ENCODE data around the gene MSH2.
"Not testable (repeated sequence)": the region's sequence is repeated elsewhere in the genome, so short reads cannot be mapped to it uniquely, and the experiment has no call there.

The MSH2 gene

DNA sequence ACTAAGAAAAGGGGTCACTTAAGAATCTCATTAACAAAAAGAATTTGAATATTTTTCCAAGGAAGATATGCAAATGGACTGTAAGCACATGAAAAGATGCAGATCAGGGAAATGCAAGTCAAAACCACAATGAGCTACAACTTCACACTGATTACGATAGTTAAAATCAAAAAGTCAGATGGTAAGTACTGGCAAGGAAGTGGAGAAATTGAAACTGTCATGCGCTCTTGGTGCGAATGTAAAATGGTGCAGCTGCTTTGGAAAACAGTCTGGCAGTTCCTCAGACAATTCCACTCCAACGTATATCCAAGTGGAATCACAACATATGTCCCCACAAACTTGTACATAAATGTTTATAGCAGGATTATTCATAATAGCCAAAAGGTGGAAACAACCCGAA lies 81.4 kb downstream of the MSH2 start:
- DNase-seq (ENCODE audit: low read depth): no peak

DNA sequence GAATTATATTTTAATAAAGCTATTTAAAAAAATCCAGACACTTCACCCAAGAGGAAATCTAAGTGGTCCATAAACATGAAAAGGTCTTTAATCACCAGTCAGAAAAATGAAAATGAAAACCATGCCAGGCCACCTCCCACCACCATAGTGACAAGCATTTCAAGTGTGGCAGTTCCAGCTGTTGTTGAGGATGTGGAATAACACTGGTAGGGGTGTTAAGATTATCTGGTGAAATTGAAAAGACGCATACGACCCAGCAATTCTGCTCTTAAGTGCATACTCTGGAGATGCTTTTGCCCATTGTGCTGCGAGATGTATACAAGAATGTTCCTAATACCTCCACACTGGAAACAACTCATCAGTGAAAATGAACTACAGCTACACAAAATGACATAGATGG lies 82.2 kb downstream of the MSH2 start:
- no peak for DNase-seq (ENCODE audit: low read depth)

DNA sequence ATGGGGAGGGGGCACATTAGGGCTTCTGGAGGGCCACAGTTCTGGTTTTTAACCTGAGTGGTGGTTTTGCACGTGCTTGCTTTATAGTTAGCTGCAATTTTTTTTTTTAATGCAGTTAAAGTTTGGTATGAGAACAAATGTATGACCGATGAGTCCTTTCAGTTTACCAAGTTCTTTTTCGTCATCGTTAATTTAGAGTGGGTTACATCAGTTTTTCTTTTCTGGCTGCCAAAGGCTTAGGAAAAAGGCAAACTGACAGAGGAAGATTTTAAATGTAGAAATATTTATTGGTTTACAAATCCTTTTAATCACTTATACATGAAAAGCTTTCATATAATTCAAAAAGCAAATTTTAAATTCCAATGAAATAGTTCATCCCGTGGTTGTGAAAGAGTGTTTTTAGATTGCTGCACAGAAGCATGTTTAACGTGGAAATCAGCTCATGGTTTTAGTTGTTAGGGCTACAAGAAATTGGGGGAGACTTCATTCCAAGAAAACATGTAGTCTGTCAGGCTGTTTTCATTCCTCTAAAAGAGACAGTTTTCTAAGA lies 82.9 kb downstream of the MSH2 start:
- no peak for DNase-seq (ENCODE audit: low read depth)

DNA sequence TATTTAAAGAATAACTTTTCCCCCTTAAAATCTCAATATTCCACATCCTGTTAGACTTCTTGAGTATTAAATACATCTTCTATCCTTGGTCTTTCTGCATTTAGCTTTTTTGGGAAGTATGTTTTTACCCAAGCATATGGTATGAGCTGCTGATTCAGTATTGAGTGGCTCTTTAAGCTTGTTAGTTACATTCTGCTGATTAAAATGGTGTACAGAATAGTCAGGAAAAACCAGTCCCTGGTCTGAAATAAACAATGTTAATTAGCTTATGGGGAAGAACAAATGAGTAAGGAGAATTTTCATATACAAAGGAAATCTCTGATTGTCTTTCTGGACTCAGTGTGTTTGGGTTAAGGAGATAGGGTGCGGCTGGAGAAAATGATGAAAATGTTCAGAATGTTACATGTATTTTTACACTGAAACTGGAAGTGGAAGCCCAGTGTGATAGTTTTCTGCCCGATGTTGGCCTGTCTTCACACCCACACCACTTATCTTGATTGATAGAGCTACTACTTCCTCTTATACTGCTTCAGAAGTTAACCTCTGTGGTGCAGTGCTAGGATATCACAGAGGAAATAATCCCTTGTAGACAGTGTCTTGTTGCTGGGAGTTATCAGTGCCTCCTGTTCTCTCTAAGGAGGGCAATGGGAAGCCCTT lies 84.0 kb downstream of the MSH2 start:
- DNase-seq (ENCODE audit: low read depth): no peak

DNA sequence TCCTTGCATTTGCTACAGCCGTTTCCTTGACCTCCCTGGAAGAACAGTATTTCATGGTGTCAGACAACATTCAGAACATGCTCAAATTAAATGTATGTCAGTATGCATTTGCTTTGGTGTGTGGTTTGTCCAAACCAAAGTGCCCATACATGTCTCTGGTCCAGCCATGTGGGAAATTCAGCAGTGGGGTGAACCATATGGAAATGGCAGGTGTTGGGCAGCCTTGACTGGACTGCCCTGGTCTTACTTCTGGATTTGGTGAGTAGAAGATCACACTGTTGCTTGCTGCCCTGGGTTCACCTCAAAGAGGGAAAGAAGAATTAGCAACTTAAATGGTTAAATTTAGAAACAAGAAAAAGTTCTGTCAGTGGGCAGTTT lies 84.5 kb downstream of the MSH2 start:
- no peak for DNase-seq (ENCODE audit: low read depth)

DNA sequence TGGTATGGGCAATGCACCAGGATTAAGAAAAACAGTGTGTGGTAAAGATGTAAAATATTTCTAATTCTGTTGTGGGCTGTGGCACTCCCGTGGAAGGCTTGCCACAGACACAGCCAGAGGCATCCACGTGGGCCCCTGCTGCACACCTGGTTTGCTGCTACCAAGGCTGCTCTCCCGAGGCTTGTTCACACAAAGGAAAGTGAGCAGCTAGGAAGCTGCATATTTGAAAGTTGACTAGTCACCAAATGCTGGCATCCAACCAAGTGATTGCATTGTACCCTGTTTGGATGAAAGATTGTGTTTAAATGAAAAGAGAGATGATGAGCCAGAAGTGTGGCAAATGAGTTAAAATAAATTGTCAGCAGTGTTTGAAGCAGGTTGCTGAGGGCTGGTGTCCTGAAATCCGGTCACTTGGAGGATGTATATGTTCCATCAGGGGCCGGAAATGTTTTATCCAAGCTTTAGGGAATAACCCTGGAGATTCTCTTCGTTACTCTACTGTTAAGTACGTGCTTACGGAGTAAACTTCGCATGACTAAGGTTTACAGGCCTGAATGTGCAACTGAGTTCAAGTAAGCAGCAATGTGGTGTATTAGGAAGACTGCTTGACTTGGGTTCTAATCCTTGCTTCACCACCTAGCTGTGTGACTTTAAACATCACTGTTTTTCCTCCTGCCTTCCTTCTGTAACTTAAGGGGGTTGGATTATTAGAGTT lies 86.1 kb downstream of the MSH2 start:
- peak; percentile 90 for DNase-seq (ENCODE audit: low read depth)

DNA sequence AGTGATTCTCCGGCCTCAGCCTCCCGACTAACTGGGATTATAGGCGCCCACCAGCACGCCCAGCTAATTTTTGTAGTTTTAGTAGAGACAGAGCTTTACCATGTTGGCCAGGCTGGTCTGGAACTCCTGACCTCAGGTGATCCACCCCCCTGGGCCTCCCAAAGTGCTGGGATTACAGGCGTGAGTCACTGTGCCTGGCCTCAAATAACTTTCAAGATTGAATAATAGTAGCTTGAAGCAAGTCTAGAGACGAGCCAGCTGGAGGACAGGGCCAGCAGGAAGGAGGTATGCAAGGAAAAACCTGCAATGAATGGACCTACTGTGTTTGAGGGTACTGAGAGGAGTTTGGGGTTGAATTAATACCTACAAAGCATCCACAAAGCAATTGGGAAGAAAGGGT lies 87.5 kb downstream of the MSH2 start:
- DNase-seq (ENCODE audit: low read depth): peak; percentile 20

DNA sequence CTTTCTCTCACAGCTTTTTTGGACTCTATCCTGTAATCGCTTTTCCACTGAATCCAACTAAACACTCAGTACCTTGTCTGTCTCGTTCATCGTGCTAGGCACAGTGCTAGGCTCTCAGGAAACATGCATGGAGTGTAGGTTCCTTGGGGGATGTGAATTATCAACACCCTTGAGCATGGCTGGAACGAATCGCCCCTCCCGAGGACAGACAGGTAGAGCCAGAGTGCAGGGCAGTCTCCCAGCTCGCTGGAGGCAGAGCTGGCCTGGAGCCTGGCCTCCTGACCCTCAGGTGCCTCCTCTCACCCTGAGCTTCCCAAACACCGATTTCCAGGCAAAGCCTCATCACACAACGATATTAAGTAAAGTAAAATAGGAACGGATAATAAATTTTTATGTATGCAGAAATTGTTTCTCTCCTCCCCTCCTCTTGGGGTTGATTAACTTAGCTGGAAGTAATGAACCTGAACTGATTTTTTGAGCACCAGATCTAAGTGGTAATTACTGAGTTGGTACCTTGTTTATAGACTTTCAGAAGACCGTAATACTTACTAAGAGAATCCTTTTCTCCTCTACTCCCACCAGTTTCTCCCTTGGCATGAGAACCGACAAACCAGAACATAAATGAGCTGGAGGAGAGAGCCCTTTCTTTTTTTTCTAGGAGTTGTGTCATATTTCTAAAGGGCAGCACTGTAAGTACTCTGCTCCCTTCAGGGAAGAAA lies 90.5 kb downstream of the MSH2 start:
- DNase-seq (ENCODE audit: low read depth): no peak

DNA sequence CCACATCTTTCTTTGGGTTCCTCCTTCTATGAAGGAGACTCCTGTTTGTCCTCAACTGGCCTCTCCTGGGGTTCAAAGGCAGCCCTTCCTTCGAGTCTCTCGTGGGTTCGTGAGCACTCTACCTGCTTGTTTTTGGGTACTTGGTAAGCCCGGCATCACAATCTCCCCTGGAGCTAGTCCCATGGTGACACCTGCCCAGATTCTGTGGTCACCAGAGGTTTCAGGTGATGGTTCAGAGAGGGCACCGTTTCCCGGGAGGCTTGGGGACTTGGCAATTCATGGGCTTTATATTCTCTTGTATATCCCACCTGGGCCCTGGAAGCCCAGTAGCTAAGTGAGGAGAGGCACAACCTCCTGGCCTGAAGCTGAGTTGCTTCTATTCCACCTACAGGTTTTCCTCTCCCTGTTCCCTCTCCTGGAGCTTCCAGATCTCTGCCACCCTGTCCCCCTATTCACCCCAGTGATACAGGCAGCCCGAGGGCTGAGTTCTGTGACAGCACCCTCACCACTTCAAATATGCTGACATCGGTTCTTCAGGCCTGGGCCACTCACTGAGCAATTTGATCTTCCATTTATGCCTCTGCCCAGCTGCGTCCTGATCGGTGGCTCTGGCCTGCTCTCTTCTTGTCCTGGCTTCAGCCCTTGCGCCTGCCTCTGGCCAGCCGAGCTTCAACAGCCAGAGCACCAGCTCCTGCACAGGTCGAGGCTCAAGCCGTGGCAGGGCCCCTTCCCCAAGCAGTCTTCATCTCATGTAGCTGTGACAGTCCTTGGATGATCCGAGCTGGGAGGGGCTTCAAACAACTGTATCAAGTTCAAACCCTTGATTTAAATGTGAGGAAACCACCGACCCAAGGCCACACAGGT lies 91.5 kb downstream of the MSH2 start:
- DNase-seq (ENCODE audit: low read depth): no peak

DNA sequence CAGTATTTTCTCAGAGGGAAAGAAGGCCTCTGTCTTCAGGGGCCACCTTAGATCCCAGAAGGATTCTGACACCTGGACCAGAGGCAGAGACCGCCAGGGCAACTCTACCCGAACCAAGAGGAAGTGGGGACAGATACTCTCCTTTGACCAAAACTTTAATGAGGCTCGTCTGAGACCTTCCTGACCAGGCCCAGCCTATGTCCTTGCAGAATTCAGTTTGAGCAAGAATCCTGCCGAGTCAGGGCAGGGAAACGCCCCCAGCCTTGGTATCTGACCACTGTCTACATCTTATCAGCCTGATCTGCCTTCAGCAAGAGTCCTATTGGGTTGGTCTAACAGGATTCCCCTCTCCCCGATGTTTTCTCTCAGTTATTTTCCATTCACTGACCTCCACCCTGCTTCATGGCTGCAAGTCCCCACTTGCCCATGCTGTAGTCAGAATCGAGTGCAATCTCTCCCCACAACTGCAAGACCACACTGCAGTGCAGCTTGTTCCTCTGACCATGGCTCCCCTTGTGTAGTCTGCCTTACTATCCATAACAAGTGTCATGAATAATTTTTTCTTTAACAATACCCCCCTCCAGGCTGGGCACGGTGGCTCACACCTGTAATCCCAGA lies 95.0 kb downstream of the MSH2 start:
- no peak for DNase-seq (ENCODE audit: low read depth)

DNA sequence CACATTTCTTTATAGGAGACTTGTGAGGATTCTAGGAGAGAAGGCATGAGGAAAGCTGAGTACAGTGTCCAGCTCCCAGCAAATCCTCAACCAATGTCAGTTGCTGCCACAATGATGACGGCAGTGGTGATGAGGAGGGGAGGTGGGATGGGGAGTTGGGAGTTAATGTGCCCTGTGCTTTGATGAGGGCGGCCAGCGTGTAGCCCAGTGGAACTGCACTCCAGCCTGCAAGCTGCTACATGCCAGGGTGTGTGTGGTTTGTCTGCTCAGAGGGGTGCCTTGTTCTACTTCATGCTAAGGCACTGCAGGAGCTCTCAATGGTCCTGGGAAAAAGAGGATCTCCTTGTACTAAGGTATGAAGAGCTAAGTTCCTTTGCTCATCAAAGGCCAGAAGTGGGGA lies 96.1 kb downstream of the MSH2 start:
- DNase-seq (ENCODE audit: low read depth): no peak

DNA sequence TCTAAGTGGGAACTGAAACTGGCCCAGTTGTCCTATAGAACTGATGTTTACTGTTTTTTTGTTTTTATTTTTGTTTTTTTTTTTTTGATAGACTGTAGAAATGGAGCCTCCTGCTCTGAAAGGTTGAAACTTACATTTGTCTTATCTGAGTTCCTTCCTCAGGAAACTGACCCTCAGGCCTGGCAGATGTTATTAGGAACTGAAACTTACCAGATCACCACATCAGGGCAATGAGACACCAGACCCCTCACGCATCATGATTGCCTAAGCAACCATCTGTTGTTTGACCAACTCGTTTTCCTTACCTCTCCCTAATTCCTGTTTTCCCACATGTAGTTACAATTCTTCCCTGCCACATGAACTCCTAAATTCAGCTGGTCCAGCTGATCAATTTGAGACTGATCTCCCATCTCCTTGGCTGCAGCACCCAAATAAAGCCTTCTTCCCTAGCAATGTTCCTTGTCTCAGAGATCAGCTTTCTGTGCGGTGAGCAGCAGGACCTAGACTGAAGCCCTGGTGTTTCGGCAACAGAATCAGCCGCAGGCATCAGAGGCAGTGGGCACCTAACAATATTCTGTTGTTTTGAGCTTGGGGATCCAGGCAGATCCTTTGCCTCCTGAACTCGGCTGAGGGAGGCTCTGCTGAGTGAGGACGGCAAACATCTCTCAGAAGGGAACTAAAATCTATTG lies 96.8 kb downstream of the MSH2 start:
- no peak for DNase-seq (ENCODE audit: low read depth)

DNA sequence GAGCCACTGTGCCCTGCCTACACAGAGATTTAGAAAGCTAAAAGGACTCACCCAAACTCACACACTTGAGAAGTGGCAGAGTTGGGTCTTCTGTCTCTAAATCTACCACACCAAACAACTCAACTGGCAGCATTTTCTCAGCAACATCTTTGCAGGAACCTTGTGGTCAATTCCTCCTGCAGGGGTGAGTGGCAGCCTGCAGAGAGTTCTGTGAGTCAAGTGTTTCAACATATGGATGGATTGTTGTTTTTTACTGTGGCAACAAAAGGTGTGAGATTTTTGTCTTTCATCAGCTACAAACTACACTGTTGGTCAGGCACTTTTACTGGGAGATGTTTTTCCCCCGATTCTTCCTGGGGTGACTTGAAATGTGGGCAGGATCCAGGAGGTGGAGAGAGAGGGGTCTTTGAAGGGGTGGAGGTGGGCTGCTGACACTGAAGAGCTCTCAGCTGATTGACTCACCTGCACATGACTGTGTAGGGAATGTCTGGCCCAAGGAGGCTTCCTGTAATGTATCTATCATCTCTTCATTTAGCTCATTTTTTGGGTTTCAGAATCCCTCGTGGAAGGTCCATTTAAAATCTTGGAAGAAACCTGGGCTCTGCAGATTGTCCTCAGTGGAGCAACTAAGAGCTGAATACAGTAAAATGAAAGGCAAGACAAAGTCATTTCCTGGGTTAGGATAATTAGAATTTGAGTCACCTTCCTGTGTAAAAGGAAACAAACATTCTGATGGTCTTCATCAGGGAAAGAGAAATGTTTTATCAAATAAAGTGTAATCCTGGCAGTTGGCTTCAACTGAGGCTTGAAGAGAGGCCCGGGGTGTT lies 98.6 kb downstream of the MSH2 start:
- peak; percentile 86 for DNase-seq (ENCODE audit: low read depth)

DNA sequence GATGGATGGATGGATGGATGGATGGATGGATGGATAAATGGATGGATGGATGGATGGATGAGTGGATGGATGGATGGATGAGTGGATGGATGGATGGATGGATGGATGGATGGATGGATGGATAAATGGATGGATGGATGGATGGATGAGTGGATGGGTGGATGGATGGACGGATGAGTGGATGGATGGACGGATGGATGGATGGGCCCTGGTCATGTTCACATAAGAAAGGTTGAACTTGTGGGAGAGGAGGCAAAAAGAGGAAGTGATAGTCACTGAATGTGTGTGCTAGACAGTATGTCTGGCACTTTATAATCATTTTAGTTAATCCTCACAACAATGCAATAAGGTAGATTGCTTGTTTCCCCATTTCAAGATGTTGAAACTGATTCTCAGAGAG lies 99.5 kb downstream of the MSH2 start:
- not testable (repeated sequence) for DNase-seq (ENCODE audit: low read depth)

DNA sequence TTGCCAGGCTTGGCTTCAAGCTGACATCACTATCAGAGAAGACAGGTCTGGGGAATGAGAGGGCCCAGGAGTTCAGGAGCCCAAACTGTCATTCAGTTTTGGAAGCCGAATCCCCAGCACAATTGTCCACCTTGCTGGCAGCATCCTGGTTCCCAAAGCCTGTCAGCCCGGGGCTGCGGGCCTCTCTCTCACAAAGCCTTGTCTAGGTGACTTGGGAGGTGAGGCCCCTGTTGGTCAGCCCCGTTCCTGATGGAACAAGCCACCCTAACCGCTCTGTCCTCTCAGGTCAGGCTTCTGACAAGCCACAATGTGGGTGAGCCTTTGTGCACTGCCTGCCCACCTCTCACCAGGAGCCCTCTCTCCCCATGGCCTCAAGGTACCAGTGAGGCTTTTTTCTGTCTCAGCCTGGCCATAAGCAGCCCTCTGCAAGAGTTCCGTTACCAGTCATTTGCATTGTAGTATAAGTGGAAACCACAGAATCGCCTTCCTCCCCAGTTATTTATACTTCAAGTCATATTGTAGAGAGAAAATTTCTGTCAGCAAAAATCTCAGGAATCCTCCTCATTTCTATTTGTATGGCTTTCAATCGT lies 100.6 kb downstream of the MSH2 start:
- DNase-seq (ENCODE audit: low read depth): no peak

DNA sequence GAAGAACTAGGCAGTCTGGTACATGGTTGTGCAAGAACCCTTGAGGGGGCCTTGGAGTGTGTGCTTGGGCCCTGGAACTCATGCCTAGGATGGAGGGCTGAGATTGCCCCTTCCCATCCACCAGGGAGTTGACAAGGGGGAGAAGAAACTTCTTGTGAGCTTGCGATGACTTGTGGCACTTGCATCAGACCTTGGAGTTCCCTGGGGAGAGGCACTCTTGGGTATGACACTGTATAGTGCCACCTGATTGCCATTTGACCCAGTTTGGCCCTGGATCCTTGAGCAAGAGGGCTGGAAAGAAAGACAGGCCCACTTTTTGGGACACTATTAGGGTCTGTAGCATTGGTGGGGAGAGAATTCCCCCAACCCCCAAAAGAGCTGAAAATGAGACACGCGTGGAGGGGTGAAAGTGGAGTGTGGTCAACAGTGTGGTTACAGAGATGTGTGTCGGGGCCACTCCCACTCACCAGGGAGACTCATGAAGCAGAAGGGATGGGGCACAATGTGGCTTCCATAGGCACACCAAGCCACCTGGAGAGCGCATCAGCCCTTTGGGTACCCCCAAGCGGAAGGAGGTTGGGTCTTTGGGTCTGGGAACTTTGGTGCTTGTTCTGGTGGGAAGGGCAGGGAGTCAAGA lies 101.3 kb downstream of the MSH2 start:
- DNase-seq (ENCODE audit: low read depth): no peak

DNA sequence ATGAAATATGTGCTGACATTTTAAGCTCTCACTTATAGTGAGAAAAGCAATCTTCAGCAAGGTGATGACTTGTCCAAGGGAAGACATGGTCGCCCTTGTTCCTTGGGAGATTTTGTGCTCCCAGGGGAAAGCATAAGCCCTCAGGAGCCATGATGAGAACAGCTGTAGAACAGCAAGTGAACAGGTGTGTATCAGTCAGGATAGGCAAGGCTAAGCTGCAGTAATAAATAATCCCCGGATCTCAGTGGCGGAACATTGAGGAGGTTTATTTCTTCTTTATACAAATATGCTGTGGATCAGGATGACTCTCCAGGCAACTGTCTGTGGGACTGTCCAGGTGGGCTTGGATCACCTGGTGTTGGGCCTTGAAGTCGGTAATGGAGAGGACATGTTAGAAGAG lies 103.1 kb downstream of the MSH2 start:
- no peak for DNase-seq (ENCODE audit: low read depth)

DNA sequence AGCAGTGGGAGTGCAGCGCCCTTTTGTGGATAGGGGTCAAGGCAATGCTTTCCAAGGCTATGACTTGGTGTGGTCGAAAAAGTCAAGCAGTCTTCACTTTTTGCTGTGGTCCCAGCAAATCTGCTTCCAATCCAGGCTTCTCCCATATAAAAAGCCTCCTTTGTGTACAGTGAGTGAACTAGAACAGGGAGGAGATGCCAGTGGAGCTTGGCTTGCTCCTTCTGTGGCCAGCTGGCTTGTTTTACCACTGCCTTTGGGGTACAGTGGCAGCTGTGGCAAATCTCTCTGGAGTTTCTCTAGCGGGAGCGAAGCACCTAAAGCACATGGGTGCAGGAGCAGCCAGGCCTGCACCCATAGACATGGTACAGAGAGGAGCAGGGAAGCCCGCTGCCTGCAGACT lies 103.5 kb downstream of the MSH2 start:
- no peak for DNase-seq (ENCODE audit: low read depth)

DNA sequence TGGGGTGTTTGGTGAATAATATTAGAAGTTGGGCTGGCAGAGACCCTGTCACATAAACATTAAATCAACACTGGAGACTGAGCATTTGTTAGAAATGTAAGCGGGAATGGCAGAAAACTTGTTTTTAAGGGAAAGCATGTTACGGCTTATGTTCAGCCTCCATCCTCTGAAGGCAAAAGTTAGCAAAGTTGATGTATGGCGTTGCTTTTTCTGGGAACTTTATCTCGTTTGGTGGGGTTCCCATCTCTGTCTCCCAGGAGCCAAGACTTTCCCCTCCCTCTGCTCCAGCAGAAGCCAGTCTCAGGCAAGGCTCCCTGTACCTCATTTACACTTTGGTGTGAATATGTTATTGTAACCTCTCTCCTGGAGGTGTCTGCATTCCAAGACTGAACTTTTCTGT lies 105.1 kb downstream of the MSH2 start:
- no peak for DNase-seq (ENCODE audit: low read depth)

Measured in ELR (cell line).